LNCaP clone FGC (cell line): ENCODE measurements around the gene ZNF440.

Source experiments
- DNase-seq: peaks from one replicate; pipeline ENCODE4 v3.0.0-alpha.2; 2011; ENCODE audit warnings: low read depth
- H3K4me3 ChIP-seq: 2 replicates; pipeline ENCODE4 v1.5.1; 2011; ENCODE audit warnings: mild to moderate bottlenecking, low read depth, low read length, control low read depth
- CTCF ChIP-seq: IDR thresholded peaks from 2 replicates; pipeline ENCODE4 v1.5.1; 2012; ENCODE audit warnings: mild to moderate bottlenecking; ENCODE audit not compliant: control insufficient read depth, insufficient read depth; ENCODE audit errors: extremely low read depth

ZNF440 gene

GRCh38 chr19:11781295-11782057 is 32.6 kb upstream of the ZNF440 start:
- no peak for TF ChIP-seq CTCF
- no peak overlapping the region for H3K4me3 ChIP-seq
- no peak for DNase-seq

GRCh38 chr19:11783767-11784166 is 30.3 kb upstream of the ZNF440 start:
- DNase-seq, result no peak
- H3K4me3 ChIP-seq, result no peak overlapping the region
- TF ChIP-seq CTCF, result no peak

- no peak for TF ChIP-seq CTCF
- no peak for DNase-seq
- no peak overlapping the region for H3K4me3 ChIP-seq
Observed at GRCh38 chr19:11784356-11784755, 29.7 kb upstream of the ZNF440 start.

GRCh38 chr19:11787536-11787935 is 26.5 kb upstream of the ZNF440 start:
- no peak for DNase-seq
- no peak for TF ChIP-seq CTCF
- no peak overlapping the region for H3K4me3 ChIP-seq

GRCh38 chr19:11792942-11793341 is 21.1 kb upstream of the ZNF440 start:
- no peak for DNase-seq
- H3K4me3 ChIP-seq, result no peak overlapping the region
- no peak for TF ChIP-seq CTCF

- no peak overlapping the region for H3K4me3 ChIP-seq
- peak; percentile 93 for TF ChIP-seq CTCF
- DNase-seq, result peak; percentile 85
Observed at GRCh38 chr19:11797491-11797890, 16.6 kb upstream of the ZNF440 start.

- H3K4me3 ChIP-seq, result peak within 1 kb of the TSS; percentile 61
- peak; percentile 63 for DNase-seq
- TF ChIP-seq CTCF, result peak; percentile 45
Observed at GRCh38 chr19:11798391-11799330, 15.4 kb upstream of the ZNF440 start, which contains the start of gene ZNF491. TSS of gene ZNF491 (plus strand) at chr19:11798523. CDS start at chr19:11805954, 7,431 bp downstream.
